ENCODE results near the gene CSMD2.

Gene CSMD2

GRCh38 chr1:33470495-33471012 is 694.5 kb downstream of the CSMD2 start:
- DNase-seq: peak in 12 of 14 donors; percentile 33 to 84 (median 66)

GRCh38 chr1:33469691-33470090 is 695.3 kb downstream of the CSMD2 start:
- no peak for DNase-seq

GRCh38 chr1:33468967-33469366 is 696.1 kb downstream of the CSMD2 start:
- no peak for DNase-seq

- no peak for DNase-seq
These were observed 696.5 kb downstream of the CSMD2 start for GRCh38 chr1:33468531-33468930.

GRCh38 chr1:33468011-33468410 is 697.0 kb downstream of the CSMD2 start:
- DNase-seq: no peak

GRCh38 chr1:33466159-33466558 is 698.9 kb downstream of the CSMD2 start:
- no peak for DNase-seq

- no peak for DNase-seq
These were observed 699.7 kb downstream of the CSMD2 start for GRCh38 chr1:33465316-33465715.

- no peak for DNase-seq
These were observed 700.5 kb downstream of the CSMD2 start for GRCh38 chr1:33464552-33464951.

Measured in C1 segment of cervical spinal cord (tissue), 14 donors.